HG03039 (cell line): ENCODE measurements around the gene PAIP2B.
"Not testable (repeated sequence)": the region's sequence is repeated elsewhere in the genome, so short reads cannot be mapped to it uniquely, and the experiment has no call there.

Experiments
- ATAC-seq: cut with Tn5 transposase; IDR thresholded peaks from one replicate; pipeline ENCODE4 v1.9.1; 2021; ENCODE audit warnings: mild to moderate bottlenecking, moderate library complexity; ENCODE audit not compliant: unreplicated experiment

The PAIP2B gene, protein sequence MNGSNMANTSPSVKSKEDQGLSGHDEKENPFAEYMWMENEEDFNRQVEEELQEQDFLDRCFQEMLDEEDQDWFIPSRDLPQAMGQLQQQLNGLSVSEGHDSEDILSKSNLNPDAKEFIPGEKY

DNA sequence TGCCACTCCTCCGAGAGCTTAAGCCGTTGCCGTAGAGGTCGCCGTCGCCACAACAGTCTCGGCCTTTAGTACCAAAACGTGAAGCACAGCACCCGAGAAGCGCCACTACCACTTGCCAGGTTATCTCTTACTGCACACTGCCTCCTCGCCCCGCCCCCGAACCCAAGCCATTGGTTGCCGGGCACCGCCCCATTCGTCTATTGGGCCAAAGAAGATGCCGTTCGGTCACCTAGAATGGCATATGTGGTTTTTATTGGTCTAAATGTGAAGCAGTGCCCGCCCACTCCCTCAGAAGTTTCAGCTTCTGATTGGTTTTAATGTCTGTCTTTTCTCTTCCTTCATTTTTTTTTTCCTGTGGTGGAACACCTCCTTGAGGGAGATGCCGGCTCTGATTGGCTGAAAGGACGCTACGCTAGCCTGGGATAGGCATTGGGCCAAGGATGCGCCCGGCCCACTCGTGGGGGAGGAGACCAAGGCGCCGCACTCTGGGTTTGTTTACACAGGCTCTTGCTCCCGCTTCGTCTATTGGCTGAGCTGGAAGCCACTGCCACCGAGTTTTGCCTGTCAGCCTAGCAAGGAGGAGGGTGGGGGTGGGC is at the start of gene PAIP2B:
Gene PAIP2B (minus strand): TSS at position 139 of the 596 bp plus-strand sequence. CDS start 24,514 bp downstream, outside the sequence.
- peak; percentile 95 for ATAC-seq

GRCh38 chr2:71275939-71276310 is 49.0 kb upstream of the PAIP2B start:
- ATAC-seq = no peak

DNA sequence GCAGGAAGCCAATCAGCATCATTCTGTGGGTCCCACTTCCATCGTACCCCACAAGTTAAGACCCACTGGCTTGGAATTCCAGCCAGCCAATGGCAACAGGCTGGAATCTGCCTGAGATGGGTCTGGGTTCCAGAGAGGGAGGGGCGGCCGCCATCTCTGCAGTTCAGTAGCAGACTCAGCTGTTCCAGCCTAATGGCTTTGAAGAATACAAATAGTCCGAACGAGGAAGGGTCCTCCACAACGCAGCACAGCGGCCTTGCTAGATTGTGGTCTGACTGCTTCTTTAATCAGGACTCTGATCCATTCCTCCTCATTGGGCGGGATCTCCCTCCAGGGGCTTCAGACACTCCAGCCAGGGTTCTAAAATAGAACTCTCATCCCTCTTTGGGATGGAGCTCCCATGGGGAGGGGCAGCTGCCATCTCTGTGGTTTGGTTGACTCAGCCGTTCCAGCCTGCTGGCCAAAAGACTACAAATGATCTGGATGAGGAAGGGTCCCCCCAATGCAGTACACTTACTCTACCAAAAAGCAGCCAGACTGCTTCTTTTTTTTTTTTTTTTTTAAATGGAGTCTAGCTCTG is 42.7 kb upstream of the PAIP2B start:
- no peak for ATAC-seq

- no peak for ATAC-seq
Observed at GRCh38 chr2:71263386-71263785, 36.5 kb upstream of the PAIP2B start.

GRCh38 chr2:71261534-71261933 is 34.6 kb upstream of the PAIP2B start:
- no peak for ATAC-seq

- no peak for ATAC-seq
Observed at GRCh38 chr2:71256421-71256820, 29.5 kb upstream of the PAIP2B start.

DNA sequence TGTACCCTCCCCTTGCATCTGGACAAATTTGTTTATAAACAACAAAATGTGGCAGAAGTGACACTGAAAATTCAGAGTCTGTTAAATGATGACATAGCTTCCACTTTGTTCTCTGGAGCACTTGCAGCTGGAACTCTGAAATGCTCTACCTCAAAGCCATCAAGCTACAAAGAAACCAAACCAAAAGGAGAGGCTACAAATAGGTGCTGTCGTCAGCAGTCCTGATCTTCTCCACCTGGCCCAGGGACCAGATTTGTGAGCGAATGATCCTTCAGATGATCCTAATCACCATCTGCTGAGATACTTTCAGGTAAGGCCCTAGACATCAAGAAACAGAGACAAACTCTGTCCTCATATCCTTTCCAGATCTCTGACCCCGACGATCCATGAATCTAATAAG is 27.9 kb upstream of the PAIP2B start:
- ATAC-seq = no peak

DNA sequence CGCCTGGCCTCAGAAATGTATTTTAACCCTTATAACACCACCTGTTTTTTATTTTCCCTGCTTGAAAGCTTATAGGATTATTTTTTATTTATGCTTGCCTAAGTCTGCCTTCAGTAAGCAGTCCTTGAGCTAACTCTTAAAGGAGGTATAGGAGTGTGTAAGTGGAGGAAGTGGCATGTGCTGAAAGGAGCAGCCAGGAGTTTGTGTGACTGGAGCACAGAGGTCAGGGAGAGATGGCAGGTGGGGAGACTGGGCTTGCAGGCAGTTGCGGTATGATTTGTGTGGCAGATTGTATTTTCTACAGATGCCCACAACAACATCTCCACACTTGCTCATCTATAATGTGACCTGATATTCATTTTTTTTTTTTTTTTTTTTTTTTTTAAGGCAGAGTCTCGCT is 27.2 kb upstream of the PAIP2B start:
- ATAC-seq = no peak

GRCh38 chr2:71253476-71253875 is 26.6 kb upstream of the PAIP2B start:
- ATAC-seq = no peak

DNA sequence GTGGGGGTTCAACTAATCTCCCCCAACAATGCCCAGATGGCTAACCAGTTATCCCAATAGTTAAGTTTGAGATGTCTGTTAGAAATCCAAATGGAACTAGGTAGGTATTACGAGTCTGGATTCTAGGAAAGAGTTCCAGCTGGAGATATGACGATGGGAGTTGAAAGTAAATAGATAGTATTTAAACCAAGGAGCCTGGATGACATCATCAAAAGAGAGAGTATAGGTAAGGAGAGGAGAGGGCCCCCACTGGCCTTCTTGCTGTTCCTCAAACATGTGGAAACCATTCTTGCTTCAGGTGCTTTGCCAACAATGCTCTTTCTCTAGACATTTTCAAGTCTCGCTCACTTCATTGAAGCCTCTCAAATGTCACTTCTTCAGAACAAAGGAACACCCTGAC is 26.0 kb upstream of the PAIP2B start:
- ATAC-seq = no peak

- no peak for ATAC-seq
Observed at GRCh38 chr2:71250935-71251334, 24.0 kb upstream of the PAIP2B start.

DNA sequence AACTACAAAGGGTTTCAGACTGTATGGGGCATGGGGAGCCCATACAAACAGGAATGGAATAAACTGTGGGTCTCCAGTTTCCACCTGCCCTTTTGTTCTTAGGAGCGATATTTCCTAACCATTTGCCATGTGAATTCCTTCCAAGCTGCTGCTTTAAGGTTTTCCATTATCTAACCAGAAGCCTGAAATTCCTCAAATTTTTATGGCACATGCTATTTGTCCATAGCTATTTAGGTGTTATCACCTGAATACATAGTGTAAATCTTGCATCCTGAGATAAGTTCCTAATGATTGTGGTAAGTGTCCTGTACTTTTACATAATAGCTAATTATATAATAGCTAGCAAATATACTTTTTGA is 17.4 kb upstream of the PAIP2B start:
- no peak for ATAC-seq

DNA sequence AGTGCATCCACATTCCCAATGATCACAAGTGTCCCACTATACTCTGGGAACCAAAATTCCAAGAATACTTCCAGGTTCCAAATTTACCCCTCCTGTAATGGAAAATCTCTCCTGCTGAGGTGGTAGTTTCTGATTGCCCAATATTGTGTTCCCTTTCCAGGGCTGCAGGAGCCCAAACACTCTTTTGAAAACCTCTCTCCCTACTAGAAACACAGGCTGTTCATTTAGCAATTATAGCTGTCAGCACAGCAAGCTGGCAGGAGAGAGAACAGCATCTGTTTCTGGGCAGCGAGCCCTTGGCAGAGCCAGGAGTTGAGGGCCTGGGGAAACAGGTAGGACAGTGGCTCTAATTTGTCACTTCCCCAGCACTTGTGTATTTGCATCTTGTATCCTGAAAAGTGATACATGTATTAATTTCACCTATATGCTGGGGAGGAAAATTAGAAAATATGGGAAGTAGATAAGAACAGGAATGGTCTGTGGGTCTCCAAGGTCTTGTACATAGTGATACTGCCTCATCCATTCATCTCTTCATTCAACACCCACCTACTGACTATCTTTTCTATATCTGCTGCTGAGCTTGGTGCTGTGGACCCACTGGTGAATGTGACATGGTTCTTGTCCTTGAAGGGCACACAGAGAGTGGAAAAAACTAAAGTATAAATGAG is 16.9 kb upstream of the PAIP2B start:
- no peak for ATAC-seq

DNA sequence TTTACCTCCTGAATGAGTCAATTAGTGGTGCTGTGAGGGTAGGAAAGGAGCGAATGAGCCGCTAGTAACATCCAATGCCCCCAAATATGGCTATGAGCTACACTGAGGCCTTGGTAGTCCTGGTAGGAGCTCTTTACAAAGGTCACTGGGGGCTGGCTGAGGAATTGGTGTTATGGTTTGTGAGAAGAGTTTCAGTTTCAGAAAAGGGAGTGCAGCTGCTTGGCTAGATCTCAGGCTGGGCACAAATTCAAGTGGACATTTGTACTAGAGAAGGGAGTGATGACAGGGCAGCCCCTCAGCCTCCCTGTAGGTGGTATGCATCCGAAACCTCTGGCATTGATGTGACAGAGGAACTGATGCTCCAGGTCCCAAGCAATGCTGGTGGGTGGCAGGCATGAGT is 13.9 kb upstream of the PAIP2B start:
- ATAC-seq = no peak

- ATAC-seq = no peak
Observed at GRCh38 chr2:71238089-71238488, 11.2 kb upstream of the PAIP2B start.

- no peak for ATAC-seq
Observed at GRCh38 chr2:71235930-71236587, 9.2 kb upstream of the PAIP2B start.

GRCh38 chr2:71233072-71233471 is 6.2 kb upstream of the PAIP2B start:
- not testable (repeated sequence) for ATAC-seq

DNA sequence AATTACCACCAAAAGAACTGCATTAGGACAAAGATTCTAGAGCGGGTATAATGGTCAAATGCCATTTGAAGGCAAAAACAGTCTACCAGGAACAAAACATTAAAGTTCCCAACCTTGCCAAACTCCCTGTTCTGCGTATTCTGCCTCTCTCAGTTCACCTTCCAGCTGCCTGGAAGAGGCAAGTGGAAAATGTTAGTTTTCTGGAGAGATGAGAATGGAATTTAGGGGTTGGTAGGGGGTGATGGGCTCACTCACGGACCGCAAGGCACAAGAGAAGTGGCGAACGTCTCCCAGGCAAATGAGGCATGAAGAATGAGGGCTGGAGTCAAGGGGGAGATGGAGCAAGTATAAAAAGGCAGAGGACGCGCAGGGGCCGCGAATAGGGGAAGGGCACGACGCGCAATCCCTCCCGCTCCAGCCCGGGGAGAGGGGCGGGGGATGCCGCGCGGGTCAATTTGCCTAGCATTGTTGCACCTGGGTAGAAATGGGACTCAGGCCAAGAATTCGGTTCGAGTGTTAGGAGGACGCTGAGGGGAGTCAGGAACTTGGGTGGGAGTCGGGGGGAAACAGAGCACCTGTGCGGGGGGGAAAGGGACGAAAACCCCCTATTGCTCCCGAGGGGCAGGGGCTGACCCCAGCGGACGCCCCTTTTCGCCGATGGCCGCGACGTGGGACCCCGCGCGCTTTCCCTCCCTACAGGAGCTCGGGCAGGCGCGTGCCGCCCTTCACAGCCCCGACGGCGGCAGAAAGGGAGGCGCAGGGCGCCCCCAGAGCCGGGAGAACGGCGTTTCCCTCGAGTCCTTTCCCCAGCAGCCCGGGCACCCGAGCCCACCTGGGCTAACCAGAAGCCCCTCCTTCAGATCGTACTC is 573 bp downstream of the PAIP2B start:
- ATAC-seq = peak; percentile 5

- no peak for ATAC-seq
Observed at GRCh38 chr2:71224935-71225334, 2.0 kb downstream of the PAIP2B start.

- no peak for ATAC-seq
Observed at GRCh38 chr2:71224457-71224856, 2.4 kb downstream of the PAIP2B start.

- ATAC-seq = no peak
Observed at GRCh38 chr2:71223767-71224333, 3.1 kb downstream of the PAIP2B start.
